Stimulated activated CD8-positive, alpha-beta memory T cell treated with anti-CD3 and anti-CD28 coated beads, Interleukin-15, amount 100 ng/mL, for 1 hour (primary cell): Measurements from ENCODE around the gene HOXD13.
A peak's percentile ranks its signal among the peaks of the same experiment; 100 is the strongest.

Source experiments
- DNase-seq: peaks from one replicate; pipeline ENCODE4 v3.0.0-alpha.2; 2020; ENCODE audit warnings: low read depth

Gene HOXD13

DNA sequence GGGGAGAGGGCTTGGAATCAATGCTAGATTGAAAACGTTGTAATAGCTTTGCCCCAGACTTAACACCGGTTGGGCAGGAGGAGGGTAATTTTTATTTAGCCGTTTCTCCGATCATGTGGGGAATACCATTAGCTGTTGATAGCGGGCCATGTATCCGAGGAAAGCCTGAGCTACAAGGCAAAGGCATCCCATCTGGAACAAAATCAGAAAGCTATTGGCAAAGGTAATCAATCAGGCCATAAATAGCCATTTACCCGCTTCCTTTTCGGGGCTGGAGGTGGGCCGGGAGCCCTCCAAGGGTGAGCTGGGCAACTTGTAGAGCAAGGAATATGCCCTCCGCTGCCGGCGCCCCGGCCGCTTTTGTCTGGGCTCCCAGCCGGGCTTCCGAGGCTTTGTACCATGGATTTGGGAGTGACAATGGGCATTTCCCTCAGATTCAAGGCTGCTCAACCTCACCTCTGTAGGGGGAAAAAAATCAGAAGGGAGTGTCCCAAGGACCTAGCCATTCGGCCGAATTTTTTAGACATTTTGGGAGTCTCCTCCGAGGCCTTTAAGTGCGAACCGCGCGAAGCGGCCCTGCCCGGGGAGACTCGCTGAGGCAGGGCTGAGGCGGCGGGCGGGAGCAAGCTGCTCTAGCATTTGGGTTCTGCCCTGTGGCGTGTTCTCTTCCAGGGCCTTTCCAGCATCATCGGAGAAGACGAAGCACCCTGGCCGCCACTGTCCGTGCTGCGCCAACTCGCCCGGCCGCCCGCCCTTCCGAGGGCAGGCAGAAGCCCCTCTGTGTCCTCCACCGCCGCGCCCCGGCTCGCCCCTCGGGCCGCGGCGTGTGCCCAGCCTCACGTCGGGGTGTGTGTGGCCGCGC lies 28.9 kb downstream of the HOXD13 start:
- DNase-seq = no peak

- DNase-seq = no peak
These were observed 29.6 kb downstream of the HOXD13 start for GRCh38 chr2:176122052-176122682.

GRCh38 chr2:176122683-176123410 lies 30.3 kb downstream of the HOXD13 start, which contains the start of gene HOXD9:
TSS of gene HOXD9 (plus strand) at chr2:176122719. CDS start at chr2:176122769, 50 bp downstream.
- DNase-seq = no peak

GRCh38 chr2:176123411-176124109 lies 31.0 kb downstream of the HOXD13 start:
- DNase-seq = no peak

DNA sequence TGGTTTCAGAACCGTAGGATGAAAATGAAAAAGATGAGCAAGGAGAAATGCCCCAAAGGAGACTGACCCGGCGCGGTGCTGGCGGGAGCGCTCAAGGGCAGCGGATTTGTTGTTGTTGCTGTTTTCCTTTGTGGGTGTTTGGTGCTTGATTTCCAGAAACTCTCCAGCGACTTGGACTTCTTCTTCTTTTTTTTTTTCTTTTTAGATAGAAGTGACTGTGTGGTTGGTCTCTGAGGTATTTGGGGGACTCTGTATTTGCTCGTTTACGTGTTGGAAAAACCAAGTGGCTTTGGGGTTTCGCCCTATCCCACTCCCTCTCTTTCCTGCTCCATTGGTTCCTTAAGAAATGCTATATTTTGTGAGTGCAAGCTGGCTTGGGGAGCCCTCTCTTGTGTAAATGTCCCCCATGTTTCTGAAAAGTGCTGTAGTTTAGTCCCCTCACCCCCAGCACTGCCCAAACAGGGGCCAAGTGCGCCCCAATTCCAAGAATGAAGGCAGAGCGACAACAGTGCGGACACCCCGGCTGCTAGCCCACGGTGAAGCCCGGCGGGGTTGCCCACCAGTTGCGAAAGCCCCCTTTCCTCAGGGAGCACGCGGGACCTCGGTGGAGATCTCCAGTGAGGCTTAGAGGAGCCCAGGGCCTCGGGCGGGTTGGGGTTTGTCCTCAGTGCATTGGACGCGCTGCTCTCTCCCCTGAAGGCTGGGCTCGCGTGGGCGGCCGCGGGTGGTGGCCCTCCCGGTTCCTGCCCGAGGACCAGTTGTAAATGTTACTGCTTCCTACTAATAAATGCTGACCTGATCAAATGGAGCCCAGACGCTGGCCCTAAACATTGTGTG lies 31.8 kb downstream of the HOXD13 start:
- DNase-seq = no peak

- DNase-seq = no peak
These were observed 32.6 kb downstream of the HOXD13 start for GRCh38 chr2:176124947-176125771.

DNA sequence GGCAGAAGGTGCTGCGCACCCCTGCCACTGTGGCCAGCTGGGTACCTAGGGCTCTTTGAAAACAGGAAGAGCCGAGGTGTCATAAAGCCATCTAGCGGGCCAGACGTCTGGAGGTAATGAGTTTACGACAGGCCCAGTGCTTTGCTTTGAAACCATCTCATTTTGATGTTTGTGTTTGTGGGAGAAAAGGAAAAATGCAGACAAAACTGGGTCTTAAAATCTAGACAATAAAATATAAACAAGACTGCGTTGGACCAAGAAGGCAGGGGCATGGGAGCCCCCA lies 33.2 kb downstream of the HOXD13 start:
- DNase-seq = no peak

DNA sequence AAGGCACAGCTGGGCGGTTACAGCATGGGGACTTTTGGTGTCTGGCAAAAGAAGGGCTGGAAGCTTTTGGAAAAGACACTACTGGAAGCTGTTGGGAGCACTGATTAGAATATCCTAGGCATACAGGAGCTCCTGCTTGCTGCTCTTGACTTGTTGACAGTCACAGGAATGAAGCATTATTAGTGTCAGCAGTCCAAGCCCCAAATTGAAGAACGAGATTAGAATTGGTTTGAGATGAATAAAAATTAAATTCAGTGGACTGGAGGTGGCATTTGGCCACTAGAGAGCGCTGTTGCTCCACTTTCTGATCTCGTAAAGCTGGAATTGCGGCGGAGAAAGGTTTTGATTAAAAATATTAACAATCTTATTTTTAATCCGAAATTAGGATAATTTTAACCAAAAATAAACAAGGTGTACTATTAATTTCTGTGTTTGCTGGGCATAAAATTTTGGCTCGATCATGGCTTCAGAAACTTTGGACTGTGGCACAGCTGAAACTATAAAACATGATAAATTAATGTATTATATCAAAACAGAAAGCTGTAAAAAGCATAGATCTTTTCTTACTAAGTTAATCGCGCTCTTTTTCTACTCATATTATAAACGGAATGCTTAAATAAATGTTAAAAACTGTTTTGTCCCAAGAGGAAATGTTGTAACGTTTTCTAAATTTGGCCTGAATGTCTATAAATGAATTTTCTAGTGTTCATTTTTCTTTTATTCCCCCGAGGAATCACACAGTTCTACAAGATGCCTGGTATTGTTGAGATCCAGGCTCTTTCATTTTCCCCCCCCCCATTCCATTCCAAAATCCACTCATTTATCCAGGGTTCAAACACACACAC lies 34.6 kb downstream of the HOXD13 start:
- peak; percentile 60 for DNase-seq

- no peak for DNase-seq
These were observed 35.2 kb downstream of the HOXD13 start for GRCh38 chr2:176127774-176128072.

- DNase-seq = no peak
These were observed 35.9 kb downstream of the HOXD13 start for GRCh38 chr2:176128172-176128981.

GRCh38 chr2:176128982-176129796 lies 36.7 kb downstream of the HOXD13 start, which contains the start of gene HOXD8:
TSS of gene HOXD8 (plus strand) at chr2:176129705. CDS start at chr2:176130367, 662 bp downstream.
- no peak for DNase-seq

DNA sequence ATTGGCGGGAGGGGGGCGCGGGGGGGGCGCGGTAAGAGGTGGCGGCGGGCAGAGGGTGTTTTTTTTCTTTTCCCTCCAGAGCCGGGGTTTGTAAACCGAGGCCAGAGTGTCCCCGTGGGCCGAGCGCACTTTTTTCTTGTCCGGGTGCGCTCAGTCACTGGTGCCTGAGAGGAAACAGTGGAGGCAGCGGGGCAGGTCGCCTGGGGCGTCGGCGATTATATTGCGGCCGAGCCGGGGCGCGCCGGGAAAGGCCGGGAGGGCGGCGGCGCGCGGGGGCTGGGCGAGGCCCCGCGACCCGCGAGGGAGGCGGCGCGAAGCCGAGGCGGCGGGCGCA lies 37.3 kb downstream of the HOXD13 start:
- DNase-seq = no peak

GRCh38 chr2:176130147-176130956 lies 37.8 kb downstream of the HOXD13 start:
- no peak for DNase-seq

- DNase-seq = no peak
These were observed 38.7 kb downstream of the HOXD13 start for GRCh38 chr2:176130957-176131847.

DNA sequence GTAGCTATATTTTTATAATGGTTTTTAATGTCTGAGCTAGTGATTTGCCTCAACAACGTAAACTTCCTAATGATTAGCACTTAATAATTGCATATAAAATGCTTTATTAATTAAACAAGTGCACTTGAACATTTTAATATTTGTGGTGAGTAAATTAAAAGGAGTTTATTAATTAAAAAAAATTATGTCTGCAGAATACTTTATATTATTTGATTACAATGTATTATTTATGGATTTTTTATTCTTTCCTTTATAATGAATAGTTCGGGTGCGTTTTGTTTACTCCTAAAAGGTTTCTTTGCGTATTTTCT lies 39.3 kb downstream of the HOXD13 start:
- no peak for DNase-seq
